Activated T-cell treated with anti-CD3 and anti-CD28 coated beads, Interleukin-2, amount 50 U/mL, for 72 hours (primary cell): ENCODE data around the gene HTR6. TPM values are rescaled to one million over a fixed set of nuclear protein-coding genes. Genes with fewer than 3 reads are reported as not detected.

Experiments
- ATAC-seq, 2 donors: fragments of 150-1000 bp; cut with Tn5 transposase; replicated peaks in 1 of 2; 2 replicates each; pipeline ENCODE4 v1.10.0; 2021; ENCODE audit warnings: moderate library complexity in 2 of 2, mild to moderate bottlenecking in 1 of 2
- DNase-seq, 2 donors: peaks; one replicate each; pipeline ENCODE4 v3.0.0; 2021 to 2022; ENCODE audit warnings: mixed read lengths in 1 of 2
- H3K27ac Mint-ChIP-seq: one replicate; pipeline ENCODE4 v1.8.0; 2022; ENCODE audit warnings: mild to moderate bottlenecking, moderate library complexity, mixed read lengths
- H3K27me3 Mint-ChIP-seq: one replicate; pipeline ENCODE4 v1.8.0; 2022; ENCODE audit warnings: low read depth, mixed read lengths
- H3K36me3 Mint-ChIP-seq, 2 donors: one replicate each; pipeline ENCODE4 v1.8.0; 2022; ENCODE audit warnings: mixed read lengths in 2 of 2, mild to moderate bottlenecking in 1 of 2; ENCODE audit not compliant: insufficient read depth in 2 of 2
- H3K4me1 Mint-ChIP-seq: one replicate; pipeline ENCODE4 v1.8.0; 2022; ENCODE audit warnings: low read depth, mixed read lengths
- H3K4me3 Mint-ChIP-seq, 2 donors: one replicate each; pipeline ENCODE4 v1.8.0; 2022; ENCODE audit warnings: mild to moderate bottlenecking in 2 of 2, mixed read lengths in 2 of 2, moderate library complexity in 2 of 2
- H3K9me3 Mint-ChIP-seq, 2 donors: one replicate each; pipeline ENCODE4 v1.8.0; 2022; ENCODE audit warnings: mixed read lengths in 2 of 2
- total RNA-seq, 2 donors: library from RNA; stranded (reverse); gene quantifications; one replicate each; pipeline ENCODE4 v1.2.3, GENCODE V29; 2022

HTR6 gene
- total RNA-seq, 2 donors from 2014 or later, result 0.32 to 0.55 TPM

GRCh38 chr1:19672237-19672636 lies 7.6 kb downstream of the HTR6 start:
- no peaks in the 10 kb centered on the region for H3K4me1 Mint-ChIP-seq
- peaks cover 30% of the 10 kb centered on the region for H3K27me3 Mint-ChIP-seq
- no peak for ATAC-seq
- no peaks in the 10 kb centered on the region for H3K9me3 Mint-ChIP-seq
- H3K4me3 Mint-ChIP-seq, result no peak overlapping the region
- no peaks in the 10 kb centered on the region for H3K36me3 Mint-ChIP-seq
- H3K27ac Mint-ChIP-seq, result no peak overlapping the region
- DNase-seq, result no peak

- H3K4me3 Mint-ChIP-seq, result no peak overlapping the region
- ATAC-seq, result no peak
- H3K4me1 Mint-ChIP-seq, result no peaks in the 10 kb centered on the region
- H3K27me3 Mint-ChIP-seq, result peaks cover 27% of the 10 kb centered on the region
- no peaks in the 10 kb centered on the region for H3K9me3 Mint-ChIP-seq
- H3K36me3 Mint-ChIP-seq, result no peaks in the 10 kb centered on the region
- H3K27ac Mint-ChIP-seq, result no peak overlapping the region
- no peak for DNase-seq
Observed at GRCh38 chr1:19675797-19676196, 11.1 kb downstream of the HTR6 start.

DNA sequence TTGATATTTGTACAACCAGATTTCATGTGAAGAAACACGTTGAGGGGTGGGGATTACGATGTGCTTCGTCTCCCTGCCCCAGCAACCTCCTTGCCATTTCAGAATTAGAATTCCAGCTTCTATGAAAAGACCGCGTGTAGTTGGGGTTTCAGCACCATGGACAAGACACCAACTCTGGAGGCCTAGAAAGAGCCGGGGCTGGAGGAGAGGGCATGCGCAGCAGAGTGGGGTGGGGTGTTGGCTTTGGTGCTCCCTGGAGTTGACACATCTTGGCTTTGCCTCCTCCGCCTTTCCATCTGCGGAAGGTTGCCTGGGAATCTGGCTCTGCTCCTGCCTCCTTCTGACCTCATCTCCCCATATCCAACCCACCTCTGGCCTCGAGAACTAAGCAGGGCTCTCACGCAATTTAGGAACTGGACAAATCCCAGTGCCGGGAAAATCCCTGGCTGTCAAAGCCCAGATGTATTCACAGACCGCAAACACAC lies 11.8 kb downstream of the HTR6 start:
- no peaks in the 10 kb centered on the region for H3K4me1 Mint-ChIP-seq
- no peak overlapping the region for H3K4me3 Mint-ChIP-seq
- peaks cover 27% of the 10 kb centered on the region for H3K27me3 Mint-ChIP-seq
- no peak overlapping the region for H3K27ac Mint-ChIP-seq
- no peak for DNase-seq
- H3K9me3 Mint-ChIP-seq, result no peaks in the 10 kb centered on the region
- no peaks in the 10 kb centered on the region for H3K36me3 Mint-ChIP-seq
- no peak for ATAC-seq

DNA sequence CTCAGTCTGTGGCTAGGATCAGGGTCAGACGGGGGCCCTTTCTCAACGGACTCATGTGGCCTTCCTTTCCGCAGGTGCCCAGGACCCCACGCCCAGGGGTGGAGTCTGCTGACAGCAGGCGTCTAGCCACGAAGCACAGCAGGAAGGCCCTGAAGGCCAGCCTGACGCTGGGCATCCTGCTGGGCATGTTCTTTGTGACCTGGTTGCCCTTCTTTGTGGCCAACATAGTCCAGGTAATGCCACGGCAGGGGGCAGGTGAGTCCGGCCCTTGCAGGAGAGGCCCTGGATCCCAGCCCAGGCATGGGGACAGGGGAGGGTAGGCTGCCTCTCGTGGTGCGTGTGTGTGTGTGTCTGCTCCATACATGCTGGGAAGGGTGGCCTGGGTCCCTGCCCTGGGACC lies 13.8 kb downstream of the HTR6 start:
- no peak overlapping the region for H3K4me3 Mint-ChIP-seq
- H3K27me3 Mint-ChIP-seq, result peaks cover 17% of the 10 kb centered on the region
- H3K27ac Mint-ChIP-seq, result no peak overlapping the region
- H3K4me1 Mint-ChIP-seq, result no peaks in the 10 kb centered on the region
- H3K36me3 Mint-ChIP-seq, result no peaks in the 10 kb centered on the region
- DNase-seq (no peak), ATAC-seq (no peak)
- H3K9me3 Mint-ChIP-seq, result no peaks in the 10 kb centered on the region

GRCh38 chr1:19678931-19679453 lies 14.3 kb downstream of the HTR6 start:
- no peak overlapping the region for H3K27ac Mint-ChIP-seq
- no peaks in the 10 kb centered on the region for H3K36me3 Mint-ChIP-seq
- no peaks in the 10 kb centered on the region for H3K9me3 Mint-ChIP-seq
- DNase-seq (no peak), ATAC-seq (no peak)
- H3K27me3 Mint-ChIP-seq, result peaks cover 17% of the 10 kb centered on the region
- H3K4me1 Mint-ChIP-seq, result no peaks in the 10 kb centered on the region
- no peak overlapping the region for H3K4me3 Mint-ChIP-seq

DNA sequence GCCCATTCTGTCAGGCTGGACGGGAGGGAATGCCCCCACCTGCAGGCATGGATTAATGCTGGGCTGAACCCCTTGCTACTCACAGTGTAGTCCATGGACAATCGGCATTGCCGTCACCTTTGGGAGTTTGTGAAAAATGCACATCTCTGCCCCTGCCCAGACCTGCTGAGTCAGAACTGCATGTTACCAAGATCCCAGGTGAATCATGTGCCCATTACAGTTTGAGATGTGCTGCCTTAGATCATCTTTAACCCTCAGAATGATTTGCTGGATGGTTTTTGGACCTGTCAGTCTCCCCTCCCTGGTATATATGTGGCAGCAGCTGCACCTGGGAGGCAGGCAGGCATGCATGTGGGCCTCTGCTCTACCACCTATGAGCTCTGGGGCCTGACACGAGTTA lies 15.0 kb downstream of the HTR6 start:
- DNase-seq (no peak), ATAC-seq (peak in 1 of 2 donors; percentile 11)
- Mint-ChIP-seq H3K9me3 (no peaks in the 10 kb centered on the region), H3K4me3 (no peak overlapping the region), H3K27me3 (peaks cover 17% of the 10 kb centered on the region), H3K4me1 (no peaks in the 10 kb centered on the region), H3K27ac (no peak overlapping the region), H3K36me3 (no peaks in the 10 kb centered on the region)

GRCh38 chr1:19680644-19681043 lies 16.0 kb downstream of the HTR6 start:
- Mint-ChIP-seq H3K36me3 (no peaks in the 10 kb centered on the region), H3K4me1 (no peaks in the 10 kb centered on the region)
- ATAC-seq, result no peak

DNA sequence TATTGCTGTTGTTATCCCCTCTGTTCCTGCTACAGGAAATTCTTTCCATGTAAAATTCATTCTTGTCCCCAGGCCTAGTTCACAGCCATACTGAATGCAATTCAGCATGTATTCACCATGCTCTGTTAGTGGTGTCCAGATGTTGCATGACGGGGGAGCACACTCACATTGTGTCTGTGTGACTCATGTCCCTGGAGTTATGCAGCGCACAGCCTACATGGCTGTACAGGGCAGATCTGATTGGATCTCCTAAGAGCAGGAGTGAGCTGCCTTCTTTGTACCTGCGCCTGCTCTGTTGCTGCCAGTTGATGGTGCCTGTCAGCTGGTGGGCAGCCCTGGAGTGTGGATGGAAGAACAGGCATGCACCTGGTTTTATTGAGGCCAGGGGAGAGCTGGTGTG lies 17.6 kb downstream of the HTR6 start:
- Mint-ChIP-seq H3K4me3 (no peak overlapping the region), H3K36me3 (peaks cover under 1 to 3% of the 10 kb centered on the region in 2 donors), H3K27me3 (no peaks in the 10 kb centered on the region), H3K4me1 (peaks cover 1% of the 10 kb centered on the region), H3K9me3 (peaks cover 0 to 1% of the 10 kb centered on the region in 2 donors), H3K27ac (no peak overlapping the region)
- DNase-seq (no peak), ATAC-seq (no peak)

More at GRCh38 chr1:19680644-19681043, 16.0 kb downstream of the HTR6 start:
- Mint-ChIP-seq H3K4me3 (no peak overlapping the region), H3K27ac (no peak overlapping the region), H3K27me3 (peaks cover 13% of the 10 kb centered on the region), H3K9me3 (no peaks in the 10 kb centered on the region)
- no peak for DNase-seq

- H3K4me1 Mint-ChIP-seq, result peaks cover 7% of the 10 kb centered on the region
- ATAC-seq (no peak), DNase-seq (no peak)
- peaks cover 2 to 6% of the 10 kb centered on the region in 2 donors for H3K36me3 Mint-ChIP-seq
- H3K27ac Mint-ChIP-seq, result no peak overlapping the region
- no peaks in the 10 kb centered on the region for H3K27me3 Mint-ChIP-seq
- no peak overlapping the region for H3K4me3 Mint-ChIP-seq
- peaks cover 0 to 4% of the 10 kb centered on the region in 2 donors for H3K9me3 Mint-ChIP-seq
Observed at GRCh38 chr1:19682901-19683300, 18.2 kb downstream of the HTR6 start.

- Mint-ChIP-seq H3K36me3 (peaks cover 2 to 8% of the 10 kb centered on the region in 2 donors), H3K9me3 (peaks cover 0 to 4% of the 10 kb centered on the region in 2 donors), H3K27ac (no peak overlapping the region), H3K4me3 (no peak overlapping the region), H3K4me1 (peaks cover 7% of the 10 kb centered on the region), H3K27me3 (no peaks in the 10 kb centered on the region)
- DNase-seq, result no peak
- no peak for ATAC-seq
Observed at GRCh38 chr1:19683351-19683750, 18.7 kb downstream of the HTR6 start.

GRCh38 chr1:19684677-19685076 lies 20.0 kb downstream of the HTR6 start:
- Mint-ChIP-seq H3K4me3 (no peak overlapping the region), H3K9me3 (peaks cover 0 to 4% of the 10 kb centered on the region in 2 donors), H3K36me3 (peaks cover 2 to 8% of the 10 kb centered on the region in 2 donors), H3K4me1 (peaks cover 17% of the 10 kb centered on the region), H3K27me3 (no peaks in the 10 kb centered on the region), H3K27ac (no peak overlapping the region)
- DNase-seq, result no peak
- no peak for ATAC-seq

DNA sequence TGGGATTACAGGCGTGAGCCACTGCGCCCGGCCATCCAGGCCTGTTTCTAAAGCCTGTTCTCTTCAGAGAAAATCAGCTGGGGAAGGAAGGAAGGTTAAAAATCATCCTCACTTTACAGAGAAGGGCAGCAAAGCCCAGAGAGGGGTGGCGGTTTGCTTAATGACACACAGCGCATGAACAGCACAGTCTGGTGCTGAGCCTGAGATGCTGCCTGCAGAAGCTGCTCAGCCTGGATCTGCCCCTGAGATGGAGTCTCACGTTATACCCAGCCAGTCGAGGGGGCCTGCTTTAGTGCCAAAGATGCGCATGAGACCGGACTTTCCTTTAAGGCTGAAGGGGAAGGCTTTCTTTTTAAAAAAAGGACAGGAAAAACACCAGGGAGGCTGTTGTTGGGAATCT lies 21.3 kb downstream of the HTR6 start:
- Mint-ChIP-seq H3K4me3 (no peak overlapping the region), H3K9me3 (peaks cover 0 to 7% of the 10 kb centered on the region in 2 donors), H3K4me1 (peaks cover 25% of the 10 kb centered on the region), H3K36me3 (peaks cover 8 to 14% of the 10 kb centered on the region in 2 donors), H3K27ac (no peak overlapping the region), H3K27me3 (no peaks in the 10 kb centered on the region)
- DNase-seq (no peak), ATAC-seq (no peak)

- Mint-ChIP-seq H3K9me3 (peaks cover 0 to 7% of the 10 kb centered on the region in 2 donors), H3K4me3 (no peak overlapping the region), H3K4me1 (peaks cover 25% of the 10 kb centered on the region), H3K27ac (no peak overlapping the region), H3K27me3 (no peaks in the 10 kb centered on the region), H3K36me3 (peaks cover 11 to 18% of the 10 kb centered on the region in 2 donors)
- ATAC-seq, result no peak
- no peak for DNase-seq
Observed at GRCh38 chr1:19687414-19687813, 22.7 kb downstream of the HTR6 start.
